IPS-15b (cell line): ENCODE data around the gene NUDT3.
A peak's percentile ranks its signal among the peaks of the same experiment; 100 is the strongest.
"Not testable (repeated sequence)": the region's sequence is repeated elsewhere in the genome, so short reads cannot be mapped to it uniquely, and the experiment has no call there.

Experiments
- H3K27me3 ChIP-seq: one replicate; pipeline ENCODE4 v1.6.1; 2013; ENCODE audit warnings: low read length; ENCODE audit not compliant: control insufficient read depth, insufficient read depth
- H3K36me3 ChIP-seq: one replicate; pipeline ENCODE4 v1.6.1; 2013; ENCODE audit warnings: low read length; ENCODE audit not compliant: control insufficient read depth, insufficient read depth
- H3K4me1 ChIP-seq: one replicate; pipeline ENCODE4 v1.6.1; 2013; ENCODE audit warnings: mild to moderate bottlenecking, low read length; ENCODE audit not compliant: control insufficient read depth, insufficient read depth
- H3K4me3 ChIP-seq: one replicate; pipeline ENCODE4 v1.5.1; 2013; ENCODE audit warnings: low read depth, low read length
- H3K9ac ChIP-seq: one replicate; pipeline ENCODE4 v1.6.1; 2013; ENCODE audit warnings: low read depth, mild to moderate bottlenecking, low read length
- H3K9me3 ChIP-seq: one replicate; pipeline ENCODE4 v1.6.1; 2013; ENCODE audit warnings: mild to moderate bottlenecking, low read length; ENCODE audit not compliant: control insufficient read depth, insufficient read depth

Gene NUDT3

GRCh38 chr6:34248727-34249468 lies 143.6 kb downstream of the NUDT3 start, which contains the start of gene SMIM29:
SMIM29 (minus strand) TSS chr6:34249006; CDS start chr6:34247791, 1,215 bp downstream.
- Histone ChIP-seq H3K27me3 (no peaks in the 10 kb centered on the region), H3K9me3 (no peaks in the 10 kb centered on the region), H3K4me3 (peak within 1 kb of the TSS; percentile 83), H3K36me3 (peaks cover 12% of the 10 kb centered on the region), H3K4me1 (peaks cover 2% of the 10 kb centered on the region), H3K9ac (peak within 1 kb of the TSS; percentile 73)

- Histone ChIP-seq H3K4me3 (peak overlapping the region; percentile 83), H3K36me3 (peaks cover 18% of the 10 kb centered on the region), H3K27me3 (no peaks in the 10 kb centered on the region), H3K9me3 (no peaks in the 10 kb centered on the region), H3K4me1 (peaks cover 5% of the 10 kb centered on the region), H3K9ac (no peak overlapping the region)
Measured at GRCh38 chr6:34248198-34248726, 144.2 kb downstream of the NUDT3 start.

GRCh38 chr6:34247481-34248197 lies 144.8 kb downstream of the NUDT3 start:
- no peaks in the 10 kb centered on the region for H3K27me3 ChIP-seq
- H3K4me3 ChIP-seq, result peak overlapping the region; percentile 83
- no peaks in the 10 kb centered on the region for H3K9me3 ChIP-seq
- H3K9ac ChIP-seq, result no peak overlapping the region
- H3K4me1 ChIP-seq, result peaks cover 6% of the 10 kb centered on the region
- H3K36me3 ChIP-seq, result peaks cover 24% of the 10 kb centered on the region

- Histone ChIP-seq H3K9ac (no peak overlapping the region), H3K9me3 (no peaks in the 10 kb centered on the region), H3K4me1 (peaks cover 10% of the 10 kb centered on the region), H3K4me3 (no peak overlapping the region), H3K36me3 (peaks cover 33% of the 10 kb centered on the region), H3K27me3 (no peaks in the 10 kb centered on the region)
Measured at GRCh38 chr6:34246563-34247391, 145.7 kb downstream of the NUDT3 start.

- H3K4me1 ChIP-seq, result peaks cover 10% of the 10 kb centered on the region
- H3K9ac ChIP-seq, result no peak overlapping the region
Measured at GRCh38 chr6:34246249-34246562, 146.3 kb downstream of the NUDT3 start.

GRCh38 chr6:34245761-34246140 lies 146.7 kb downstream of the NUDT3 start:
- H3K4me3 ChIP-seq, H3K27me3 ChIP-seq, H3K9ac ChIP-seq, H3K9me3 ChIP-seq: not testable (repeated sequence)
- Histone ChIP-seq H3K36me3 (peaks cover 43% of the 10 kb centered on the region), H3K4me1 (peaks cover 10% of the 10 kb centered on the region)

More at GRCh38 chr6:34246249-34246562, 146.3 kb downstream of the NUDT3 start:
- Histone ChIP-seq H3K27me3 (no peaks in the 10 kb centered on the region), H3K4me3 (no peak overlapping the region), H3K9me3 (no peaks in the 10 kb centered on the region), H3K36me3 (peaks cover 39% of the 10 kb centered on the region)

- not testable (repeated sequence) for H3K27me3 ChIP-seq, H3K9ac ChIP-seq, H3K4me3 ChIP-seq, H3K9me3 ChIP-seq
- Histone ChIP-seq H3K36me3 (peaks cover 49% of the 10 kb centered on the region), H3K4me1 (peaks cover 10% of the 10 kb centered on the region)
Measured at GRCh38 chr6:34245032-34245760, 147.3 kb downstream of the NUDT3 start.

GRCh38 chr6:34243901-34244884 lies 148.3 kb downstream of the NUDT3 start:
- Histone ChIP-seq H3K4me1 (peaks cover 14% of the 10 kb centered on the region), H3K9ac (no peak overlapping the region), H3K4me3 (no peak overlapping the region), H3K27me3 (no peaks in the 10 kb centered on the region), H3K36me3 (peaks cover 53% of the 10 kb centered on the region), H3K9me3 (no peaks in the 10 kb centered on the region)

- Histone ChIP-seq H3K36me3 (peaks cover 53% of the 10 kb centered on the region), H3K9me3 (no peaks in the 10 kb centered on the region), H3K4me3 (no peak overlapping the region), H3K4me1 (peaks cover 17% of the 10 kb centered on the region), H3K27me3 (no peaks in the 10 kb centered on the region), H3K9ac (no peak overlapping the region)
Measured at GRCh38 chr6:34243131-34243771, 149.2 kb downstream of the NUDT3 start.
